Erythroblast (primary cell): ENCODE results near the gene RBFOX2.

Experiments
- GATA1 ChIP-seq: IDR thresholded peaks from 2 replicates; pipeline ENCODE4 v1.6.1; 2011; ENCODE audit warnings: low read depth, mild to moderate bottlenecking, control low read depth, low read length, moderate library complexity
- POLR2A ChIP-seq: IDR thresholded peaks from 2 replicates; pipeline ENCODE4 v1.6.1; 2011; ENCODE audit warnings: mild to moderate bottlenecking, low read length

- TF ChIP-seq POLR2A (no peak), GATA1 (no peak)
Observed at GRCh38 chr22:35688913-35689675, 339.5 kb downstream of the RBFOX2 start.
